Smooth muscle cell (in vitro differentiated cells): ENCODE data around the gene SLC5A9. TPM values are rescaled to one million over a fixed set of nuclear protein-coding genes. Genes with fewer than 3 reads are reported as not detected.

Experiments used
- DNase-seq: peaks from one replicate; lab custom pipeline; 2025; ENCODE audit not compliant: unreplicated experiment; lab: John Stamatoyannopoulos, UW
- H2AFZ ChIP-seq: fragments of 200-600 bp; sonication (generic); 2 replicates; pipeline ENCODE4 v1.6.0; 2016; ENCODE audit warnings: antibody characterized with exemption, low read depth, mild to moderate bottlenecking
- H3F3A ChIP-seq: fragments of 200-600 bp; sonication (generic); 2 replicates; pipeline ENCODE4 v1.6.0; 2017; ENCODE audit warnings: antibody characterized with exemption, low read depth
- H3K27ac ChIP-seq: fragments of 200-600 bp; sonication (generic); 2 replicates; pipeline ENCODE4 v1.5.1; 2016; ENCODE audit warnings: low read depth, mild to moderate bottlenecking
- H3K27me3 ChIP-seq: fragments of 200-600 bp; sonication (generic); 2 replicates; pipeline ENCODE4 v1.6.1; 2016; ENCODE audit warnings: low read depth, mild to moderate bottlenecking
- H3K36me3 ChIP-seq: fragments of 200-600 bp; sonication (generic); 2 replicates; pipeline ENCODE4 v1.5.1; 2016; ENCODE audit warnings: low read depth
- H3K4me1 ChIP-seq: fragments of 200-600 bp; sonication (generic); 2 replicates; pipeline ENCODE4 v1.5.1; 2016; ENCODE audit warnings: low read depth
- H3K4me2 ChIP-seq: fragments of 200-600 bp; sonication (generic); 2 replicates; pipeline ENCODE4 v1.6.0; 2016; ENCODE audit warnings: mild to moderate bottlenecking
- H3K4me3 ChIP-seq: fragments of 200-600 bp; sonication (generic); 2 replicates; pipeline ENCODE4 v1.5.1; 2016; ENCODE audit warnings: mild to moderate bottlenecking
- H3K79me2 ChIP-seq: fragments of 200-600 bp; sonication (generic); 2 replicates; pipeline ENCODE4 v1.6.0; 2016; ENCODE audit warnings: low read depth, mild to moderate bottlenecking
- H3K9ac ChIP-seq: fragments of 200-600 bp; sonication (generic); 2 replicates; pipeline ENCODE4 v1.6.0; 2016; ENCODE audit warnings: low read depth
- H3K9me3 ChIP-seq: fragments of 200-600 bp; sonication (generic); replicated peaks from 2 replicates; pipeline ENCODE4 v1.5.1; 2016; ENCODE audit warnings: low read depth
- H4K20me1 ChIP-seq: fragments of 200-600 bp; sonication (generic); 2 replicates; pipeline ENCODE4 v1.6.0; 2016; ENCODE audit warnings: low read depth
- CTCF ChIP-seq: fragments of 200-600 bp; sonication (generic); IDR thresholded peaks from 2 replicates; pipeline ENCODE4 v1.5.1; 2017; ENCODE audit warnings: borderline replicate concordance, mild to moderate bottlenecking, antibody characterized with exemption; ENCODE audit not compliant: insufficient read depth, poor library complexity, severe bottlenecking
- WGBS: methylation state at CpG from one replicate; pipeline ENCODE4 v1.1.7; 2016; ENCODE audit warnings: low lambda C conversion rate; 5-methylcytosine and 5-hydroxymethylcytosine counted together
- polyA plus RNA-seq: library from polyadenylated mRNA; unstranded; fragments of >200 nt; fragmentation: Nextera tagmentation; extraction: Ambion mirVana; gene quantifications from 2 replicates; pipeline ENCODE4 v1.2.1, GENCODE V29; 2016
- total RNA-seq: library from RNA; depleted of rRNA; stranded (reverse); fragments of >200 nt; gene quantifications from 2 replicates; pipeline ENCODE4 v1.2.3, GENCODE V29; 2014

SLC5A9 gene
- total and polyA plus RNA-seq, 2 experiments from 2014 or later = 0.09 TPM; not detected in 1

GRCh38 chr1:48294656-48295055, 72.1 kb downstream of the SLC5A9 start:
- no peaks in the 10 kb centered on the region for H3K27me3 ChIP-seq
- no peaks in the 10 kb centered on the region for H3K36me3 ChIP-seq
- WGBS = 77% methylated on average over 1 of the region's 1 CpG
- no peak overlapping the region for H3K9ac ChIP-seq
- no peak for TF ChIP-seq CTCF
- no peaks in the 10 kb centered on the region for H3K4me1 ChIP-seq
- no peaks in the 10 kb centered on the region for H4K20me1 ChIP-seq
- no peaks in the 10 kb centered on the region for H3F3A ChIP-seq
- no peak overlapping the region for H3K4me3 ChIP-seq
- no peaks in the 10 kb centered on the region for H3K79me2 ChIP-seq
- no peak for DNase-seq
- no peaks in the 10 kb centered on the region for H3K9me3 ChIP-seq
- no peak overlapping the region for H2AFZ ChIP-seq
- H3K27ac ChIP-seq = no peak overlapping the region
- H3K4me2 ChIP-seq = no peak overlapping the region

Other genes with a start within 250 kb of the SLC5A9 start
- gene TRABD2B, start 225.3 kb upstream of the SLC5A9 start, total RNA-seq = 0.81 and 0.94 TPM in 2 replicates
- gene TRABD2B, start 225.3 kb upstream of the SLC5A9 start, polyA plus RNA-seq = 4.8 and 4.9 TPM in 2 replicates
- 6.0 and 6.9 TPM in 2 replicates for gene SPATA6, start 249.5 kb downstream of the SLC5A9 start, total RNA-seq
- 6.1 and 7.6 TPM in 2 replicates for gene SPATA6, start 249.5 kb downstream of the SLC5A9 start, polyA plus RNA-seq